ENCODE results near the gene SH2B3. TPM values are rescaled to one million over a fixed set of nuclear protein-coding genes. Genes with fewer than 3 reads are reported as not detected.
"Not testable (repeated sequence)": the region's sequence is repeated elsewhere in the genome, so short reads cannot be mapped to it uniquely, and the experiment has no call there.

Gene SH2B3
- total and polyA plus RNA-seq, 4 experiments from 2014 or later, result 4.2 to 28.2 (median 19.8) TPM

- H3K4me1 ChIP-seq (ENCODE audit: insufficient read depth, low read length); H3K4me3 Mint-ChIP-seq; H3K36me3 ChIP-seq (ENCODE audit: insufficient read depth, low read length); H3K9me3 Mint-ChIP-seq; H3K36me3 Mint-ChIP-seq; H3K27ac ChIP-seq (ENCODE audit: low read depth, low read length); H3K9me3 ChIP-seq (ENCODE audit: control insufficient read depth in 1 of 2, low read length in 2 of 2); H3K4me3 ChIP-seq (ENCODE audit: low read length in 2 of 2); DNase-seq; H3K27me3 ChIP-seq (ENCODE audit: insufficient read depth, low read length); H3K27ac Mint-ChIP-seq; H3K27me3 Mint-ChIP-seq: not testable (repeated sequence)
- intact Hi-C loops (cut with micrococcal nuclease), result loop anchor here (2.0 kb wide), 2 partner anchors 277 to 417 kb away; no protein-coding TSS in a partner anchor
- ChIA-PET CTCF (ENCODE audit: partially characterized antibody) (interaction anchor here (0.7 to 23.0 kb wide), 50 partner anchors 11 to 990 kb away, joined by 3 to 1282 read pairs (median 5); partner anchors contain the start of genes ACAD10, BRAP, PHETA1 and SH2B3), POLR2A (ENCODE audit: partially characterized antibody) (interaction anchor here (1.1 to 22.3 kb wide), 5 partner anchors 27 to 289 kb away, joined by 3 to 683 read pairs (median 4); partner anchors contain the start of genes ACAD10 and BRAP)
- peaks cover 5 to 21% (median 10%) of the 10 kb centered on the region in 4 donors for H3K4me1 Mint-ChIP-seq
These were observed 9.5 kb upstream of the SH2B3 start for GRCh38 chr12:111396271-111396670.

GRCh38 chr12:111396726-111397445 is 8.8 kb upstream of the SH2B3 start:
- no peaks in the 10 kb centered on the region for H3K27me3 Mint-ChIP-seq
- no peaks in the 10 kb centered on the region for H3K36me3 ChIP-seq (ENCODE audit: insufficient read depth, low read length)
- intact Hi-C loops (cut with micrococcal nuclease), result loop anchor here (1.0 to 2.0 kb wide), 5 partner anchors 54 to 416 kb away; no protein-coding TSS in a partner anchor
- CTCF ChIA-PET (ENCODE audit: partially characterized antibody), result interaction anchor here (0.7 to 23.0 kb wide), 57 partner anchors 10 to 990 kb away, joined by 3 to 1282 read pairs (median 5); partner anchors contain the start of genes ACAD10, BRAP, PHETA1 and SH2B3
- H3K4me3 Mint-ChIP-seq, result peak overlapping the region in 7 of 8 donors; percentile 17 to 64 (median 49)
- no peaks in the 10 kb centered on the region for H3K9me3 ChIP-seq (ENCODE audit: control insufficient read depth in 1 of 2, low read length in 2 of 2)
- peak; percentile 80 to 88 (median 83) for DNase-seq
- H3K27me3 ChIP-seq (ENCODE audit: insufficient read depth, low read length), result no peaks in the 10 kb centered on the region
- POLR2A ChIA-PET (ENCODE audit: partially characterized antibody), result interaction anchor here (0.9 to 22.3 kb wide), 6 partner anchors 11 to 289 kb away, joined by 3 to 683 read pairs (median 4); partner anchors contain the start of genes ACAD10 and BRAP
- no peaks in the 10 kb centered on the region for H3K36me3 Mint-ChIP-seq
- no peak overlapping the region for H3K4me3 ChIP-seq (ENCODE audit: low read length in 2 of 2)
- H3K27ac ChIP-seq (ENCODE audit: low read depth, low read length), result no peak overlapping the region
- H3K4me1 Mint-ChIP-seq, result peaks cover 5 to 21% (median 10%) of the 10 kb centered on the region in 4 donors
- H3K4me1 ChIP-seq (ENCODE audit: insufficient read depth, low read length), result no peaks in the 10 kb centered on the region
- H3K27ac Mint-ChIP-seq, result peak overlapping the region in 6 of 7 donors; percentile 52 to 78 (median 69)
- H3K9me3 Mint-ChIP-seq, result peaks cover 0 to 2% (median 0%) of the 10 kb centered on the region in 8 donors

GRCh38 chr12:111398530-111398929 is 7.2 kb upstream of the SH2B3 start:
- Histone ChIP-seq H3K4me1 (ENCODE audit: insufficient read depth, low read length) (peaks cover 11% of the 10 kb centered on the region), H3K4me3 (ENCODE audit: low read length in 2 of 2) (no peak overlapping the region), H3K9me3 (ENCODE audit: control insufficient read depth in 1 of 2, low read length in 2 of 2) (no peaks in the 10 kb centered on the region), H3K27ac (ENCODE audit: low read depth, low read length) (no peak overlapping the region), H3K36me3 (ENCODE audit: insufficient read depth, low read length) (no peaks in the 10 kb centered on the region), H3K27me3 (ENCODE audit: insufficient read depth, low read length) (no peaks in the 10 kb centered on the region)
- peaks cover 13 to 31% (median 19%) of the 10 kb centered on the region in 4 donors for H3K4me1 Mint-ChIP-seq
- no peak for DNase-seq
- no peak overlapping the region for H3K27ac Mint-ChIP-seq
- H3K36me3 Mint-ChIP-seq, result no peaks in the 10 kb centered on the region
- POLR2A ChIA-PET (ENCODE audit: partially characterized antibody), result interaction anchor here (0.9 to 22.3 kb wide), 2 partner anchors 9 to 48 kb away, joined by 3 to 683 read pairs; no protein-coding TSS in a partner anchor
- peaks cover 0 to 2% (median 0%) of the 10 kb centered on the region in 8 donors for H3K9me3 Mint-ChIP-seq
- H3K27me3 Mint-ChIP-seq, result no peaks in the 10 kb centered on the region
- intact Hi-C loops (cut with micrococcal nuclease), result no loop called here
- CTCF ChIA-PET (ENCODE audit: partially characterized antibody), result interaction anchor here (0.6 to 23.0 kb wide), 7 partner anchors 9 to 130 kb away, joined by 3 to 1282 read pairs (median 8); no protein-coding TSS in a partner anchor
- peak overlapping the region in 1 of 8 donors; percentile 8 for H3K4me3 Mint-ChIP-seq

- intact Hi-C loops (cut with micrococcal nuclease); H3K9me3 Mint-ChIP-seq; H3K36me3 Mint-ChIP-seq; H3K27me3 ChIP-seq (ENCODE audit: insufficient read depth, low read length); DNase-seq; H3K27me3 Mint-ChIP-seq; H3K9me3 ChIP-seq (ENCODE audit: control insufficient read depth in 1 of 2, low read length in 2 of 2); H3K27ac ChIP-seq (ENCODE audit: low read depth, low read length); H3K4me3 ChIP-seq (ENCODE audit: low read length in 2 of 2); H3K36me3 ChIP-seq (ENCODE audit: insufficient read depth, low read length): not testable (repeated sequence)
- ChIA-PET POLR2A (ENCODE audit: partially characterized antibody) (interaction anchor here (22.3 kb wide), 1 partner anchor 46 kb away, joined by 683 read pairs; no protein-coding TSS in a partner anchor), CTCF (ENCODE audit: partially characterized antibody) (interaction anchor here (1.6 to 23.0 kb wide), 4 partner anchors 26 to 129 kb away, joined by 4 to 1282 read pairs (median 80); no protein-coding TSS in a partner anchor)
- H3K4me1 ChIP-seq (ENCODE audit: insufficient read depth, low read length), result peaks cover 25% of the 10 kb centered on the region
- Mint-ChIP-seq H3K27ac (peak overlapping the region in 5 of 7 donors; percentile 24 to 90 (median 67)), H3K4me3 (peak overlapping the region in 2 of 8 donors; percentile 29 to 46), H3K4me1 (peaks cover 25 to 44% (median 32%) of the 10 kb centered on the region in 4 donors)
These were observed 5.8 kb upstream of the SH2B3 start for GRCh38 chr12:111399741-111400404.

GRCh38 chr12:111401167-111401605 is 4.5 kb upstream of the SH2B3 start:
- ChIA-PET CTCF (ENCODE audit: partially characterized antibody) (interaction anchor here (0.7 to 23.0 kb wide), 5 partner anchors 26 to 143 kb away, joined by 3 to 1282 read pairs (median 5); no protein-coding TSS in a partner anchor), POLR2A (ENCODE audit: partially characterized antibody) (interaction anchor here (22.3 kb wide), 1 partner anchor 45 kb away, joined by 683 read pairs; no protein-coding TSS in a partner anchor)
- DNase-seq, result no peak
- Mint-ChIP-seq H3K9me3 (peaks cover 0 to 2% (median 0%) of the 10 kb centered on the region in 8 donors), H3K4me1 (peaks cover 26 to 53% (median 35%) of the 10 kb centered on the region in 4 donors), H3K27me3 (no peaks in the 10 kb centered on the region), H3K4me3 (no peak overlapping the region), H3K36me3 (peaks cover 0 to 2% of the 10 kb centered on the region in 2 donors), H3K27ac (no peak overlapping the region)
- H3K9me3 ChIP-seq (ENCODE audit: control insufficient read depth in 1 of 2, low read length in 2 of 2), result no peaks in the 10 kb centered on the region
- H3K4me1 ChIP-seq (ENCODE audit: insufficient read depth, low read length), result peaks cover 29% of the 10 kb centered on the region
- H3K4me3 ChIP-seq (ENCODE audit: low read length in 2 of 2), result no peak overlapping the region
- no peak overlapping the region for H3K27ac ChIP-seq (ENCODE audit: low read depth, low read length)
- intact Hi-C loops (cut with micrococcal nuclease), result no loop called here
- H3K27me3 ChIP-seq (ENCODE audit: insufficient read depth, low read length), result no peaks in the 10 kb centered on the region
- no peaks in the 10 kb centered on the region for H3K36me3 ChIP-seq (ENCODE audit: insufficient read depth, low read length)

- Mint-ChIP-seq H3K4me1 (peaks cover 23 to 57% (median 33%) of the 10 kb centered on the region in 4 donors), H3K4me3 (peak overlapping the region in 5 of 8 donors; percentile 69 to 86 (median 83)), H3K27ac (peak overlapping the region in 4 of 7 donors; percentile 93 to 98 (median 96))
- H3K36me3 ChIP-seq (ENCODE audit: insufficient read depth, low read length); H3K36me3 Mint-ChIP-seq; H3K27ac ChIP-seq (ENCODE audit: low read depth, low read length); H3K27me3 ChIP-seq (ENCODE audit: insufficient read depth, low read length); H3K9me3 ChIP-seq (ENCODE audit: control insufficient read depth in 1 of 2, low read length in 2 of 2); H3K9me3 Mint-ChIP-seq; H3K4me3 ChIP-seq (ENCODE audit: low read length in 2 of 2); H3K27me3 Mint-ChIP-seq; DNase-seq: not testable (repeated sequence)
- intact Hi-C loops (cut with micrococcal nuclease), result loop anchor here (2.0 kb wide), 1 partner anchor 284 kb away; the partner anchor contains the start of gene ACAD10
- POLR2A ChIA-PET (ENCODE audit: partially characterized antibody), result interaction anchor here (15.0 to 22.3 kb wide), 2 partner anchors 23 to 44 kb away, joined by 258 to 683 read pairs; no protein-coding TSS in a partner anchor
- CTCF ChIA-PET (ENCODE audit: partially characterized antibody), result interaction anchor here (1.0 to 23.0 kb wide), 7 partner anchors 10 to 109 kb away, joined by 3 to 1282 read pairs (median 7); no protein-coding TSS in a partner anchor
- H3K4me1 ChIP-seq (ENCODE audit: insufficient read depth, low read length), result peaks cover 33% of the 10 kb centered on the region
These were observed 3.3 kb upstream of the SH2B3 start for GRCh38 chr12:111402490-111402824.

All from CD4-positive, alpha-beta memory T cell (primary cell).